ENCODE data around the gene NCOA3. TPM values are rescaled to one million over a fixed set of nuclear protein-coding genes. Genes with fewer than 3 reads are reported as not detected.

The NCOA3 gene
- total RNA-seq, 8 experiments from 2014 or later, result 24.4 to 81.9 (median 31.1) TPM

- in situ Hi-C loops (cut with MboI; ENCODE audit: low pct_unique_long_range_greater_than_20kb in 2 of 9, low sequenced_read_pairs in 9 of 9, unreplicated experiment in 9 of 9), result no loop called here
- ATAC-seq (replicated peaks in 6 of 8), result peak in 5 of 8 experiments; percentile 21 to 70 (median 25)
- Histone ChIP-seq H3K27ac (no peak overlapping the region), H3K4me3 (no peak overlapping the region), H3K4me1 (replicated peaks in 1 of 2) (no peaks in the 10 kb centered on the region)
- WGBS, 10 experiments, result 52 to 92% (median 88%) methylated on average over 1 to 5 of the region's 5 CpGs
These were observed 39.0 kb downstream of the NCOA3 start for GRCh38 chr20:47540443-47541354.

DNA sequence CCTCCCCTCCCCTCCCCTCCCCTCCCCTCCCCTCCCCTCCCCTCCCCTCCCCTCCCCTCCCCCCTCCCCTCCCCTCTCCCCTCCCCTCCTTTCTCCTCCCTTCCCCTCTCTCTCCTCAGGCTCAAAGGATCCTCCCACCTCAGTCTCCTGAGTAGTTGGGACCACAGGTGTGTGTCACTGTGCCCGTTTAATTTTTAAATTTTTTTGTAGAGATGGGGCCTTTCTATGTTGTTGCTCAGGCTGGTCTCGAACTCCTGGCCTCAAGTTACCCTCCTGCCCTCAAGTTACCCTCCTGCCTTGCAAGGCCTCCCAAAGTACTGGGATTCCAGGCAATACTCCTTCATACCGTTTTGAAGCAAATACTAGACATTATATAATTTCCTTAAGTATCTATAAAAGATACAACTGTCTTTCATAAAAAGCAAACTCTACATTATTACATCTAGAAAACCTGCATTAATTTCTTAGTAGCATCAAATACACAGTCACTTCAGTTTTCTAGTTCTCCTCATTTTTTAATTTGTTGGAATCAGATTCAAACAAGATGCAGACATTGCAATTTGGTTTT lies 39.8 kb downstream of the NCOA3 start:
- Histone ChIP-seq H3K27ac (no peak overlapping the region), H3K4me1 (replicated peaks in 1 of 2) (no peaks in the 10 kb centered on the region), H3K4me3 (no peak overlapping the region)
- ATAC-seq (replicated peaks in 6 of 8), result no peak
- WGBS, 10 experiments, result 10 to 100% (median 80%) methylated on average over 1 to 2 of the region's 3 CpGs; no CpG with 5 or more reads in 3 of the 10 experiments
- in situ Hi-C loops (cut with MboI; ENCODE audit: low pct_unique_long_range_greater_than_20kb in 2 of 9, low sequenced_read_pairs in 9 of 9, unreplicated experiment in 9 of 9), result no loop called here

DNA sequence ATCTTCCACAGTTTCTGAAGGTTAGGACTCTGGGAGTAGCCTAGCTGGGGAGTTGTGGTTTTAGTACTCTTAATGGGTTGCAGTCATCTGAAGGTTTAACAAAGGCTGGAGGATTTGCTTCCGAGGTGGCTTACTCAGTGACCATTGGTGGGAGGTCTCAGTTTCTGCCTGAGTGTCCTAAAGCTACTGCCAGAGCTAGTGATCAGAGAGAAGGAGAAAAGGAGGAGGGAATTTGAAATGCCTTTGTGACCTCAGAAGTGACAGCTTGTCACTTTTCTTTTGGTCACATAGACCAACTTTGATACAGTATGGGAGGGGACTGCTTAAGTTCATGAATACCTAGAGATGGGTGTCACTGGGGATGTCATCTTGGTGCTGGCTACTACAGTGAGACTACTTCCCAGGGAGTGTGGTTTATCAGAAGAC lies 41.3 kb downstream of the NCOA3 start:
- H3K27ac ChIP-seq, result no peak overlapping the region
- ATAC-seq (replicated peaks in 6 of 8), result peak in 3 of 8 experiments; percentile 31 to 80 (median 72)

DNA sequence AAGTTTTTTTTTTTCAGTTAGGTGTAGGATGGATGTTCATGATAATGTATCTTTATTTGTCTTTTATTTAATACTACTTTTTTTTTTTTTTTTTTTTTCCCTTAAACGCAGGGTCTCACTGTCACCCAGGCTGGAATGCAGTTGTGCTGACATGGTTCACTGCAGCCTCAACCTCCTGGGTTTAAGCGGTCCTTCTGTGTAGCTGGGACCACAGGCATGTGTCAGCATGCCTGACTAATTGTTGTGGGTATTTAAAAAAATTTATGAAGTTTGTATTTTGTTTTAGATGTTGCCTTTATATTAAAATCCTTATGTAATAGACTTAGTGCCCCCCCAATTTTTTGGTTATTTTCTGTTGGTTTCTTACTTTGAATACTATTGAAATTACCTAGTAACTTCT lies 42.6 kb downstream of the NCOA3 start:
- Histone ChIP-seq H3K4me1 (replicated peaks in 1 of 2) (no peaks in the 10 kb centered on the region), H3K27ac (no peak overlapping the region), H3K4me3 (no peak overlapping the region)
- no peak for ATAC-seq (replicated peaks in 6 of 8)
- 8 to 68% (median 48%) methylated on average over 1 to 2 of the region's 2 CpGs for WGBS, 10 experiments
- in situ Hi-C loops (cut with MboI; ENCODE audit: low pct_unique_long_range_greater_than_20kb in 2 of 9, low sequenced_read_pairs in 9 of 9, unreplicated experiment in 9 of 9), result no loop called here

More for the DNA sequence above, 41.3 kb downstream of the NCOA3 start:
- WGBS, 10 experiments, result 38 to 60% methylated on average over 1 of the region's 1 CpG; no CpG with 5 or more reads in 8 of the 10 experiments
- no peaks in the 10 kb centered on the region for H3K4me1 ChIP-seq (replicated peaks in 1 of 2)
- in situ Hi-C loops (cut with MboI; ENCODE audit: low pct_unique_long_range_greater_than_20kb in 2 of 9, low sequenced_read_pairs in 9 of 9, unreplicated experiment in 9 of 9), result no loop called here
- no peak overlapping the region for H3K4me3 ChIP-seq

GRCh38 chr20:47544852-47545251 lies 43.2 kb downstream of the NCOA3 start:
- Histone ChIP-seq H3K27ac (no peak overlapping the region), H3K4me1 (replicated peaks in 1 of 2) (no peaks in the 10 kb centered on the region), H3K4me3 (no peak overlapping the region)
- peak in 1 of 8 experiments; percentile 27 for ATAC-seq (replicated peaks in 6 of 8)
- WGBS, 10 experiments, result 0 to 100% (median 85%) methylated on average over 1 to 2 of the region's 2 CpGs; no CpG with 5 or more reads in 1 of the 10 experiments
- in situ Hi-C loops (cut with MboI; ENCODE audit: low pct_unique_long_range_greater_than_20kb in 2 of 9, low sequenced_read_pairs in 9 of 9, unreplicated experiment in 9 of 9), result no loop called here

DNA sequence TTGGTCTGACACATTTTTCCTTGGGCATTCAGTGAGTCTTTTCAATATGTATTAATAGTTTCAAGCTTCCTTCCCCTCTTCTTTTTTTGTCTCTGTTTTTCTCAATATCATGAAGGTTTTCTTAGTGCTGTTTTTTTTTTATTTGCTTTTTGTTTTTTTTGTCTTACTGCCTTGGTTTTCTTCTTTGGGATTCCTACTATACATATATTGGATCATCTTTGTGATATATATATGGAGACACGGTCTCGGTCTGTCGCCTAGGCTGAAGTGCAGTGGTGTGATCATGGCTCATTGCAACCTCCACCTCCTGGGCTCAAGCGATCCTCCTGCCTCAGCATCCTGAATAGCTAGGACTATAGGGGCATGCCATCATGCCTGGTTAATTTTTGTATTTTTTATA lies 43.8 kb downstream of the NCOA3 start:
- Histone ChIP-seq H3K27ac (no peak overlapping the region), H3K4me1 (replicated peaks in 1 of 2) (peaks cover 0 to 5% of the 10 kb centered on the region in 2 donors), H3K4me3 (no peak overlapping the region)
- in situ Hi-C loops (cut with MboI; ENCODE audit: low pct_unique_long_range_greater_than_20kb in 2 of 9, low sequenced_read_pairs in 9 of 9, unreplicated experiment in 9 of 9), result no loop called here
- WGBS, 10 experiments, result 70 to 100% (median 98%) methylated on average over 1 to 4 of the region's 4 CpGs; no CpG with 5 or more reads in 1 of the 10 experiments
- no peak for ATAC-seq (replicated peaks in 6 of 8)

DNA sequence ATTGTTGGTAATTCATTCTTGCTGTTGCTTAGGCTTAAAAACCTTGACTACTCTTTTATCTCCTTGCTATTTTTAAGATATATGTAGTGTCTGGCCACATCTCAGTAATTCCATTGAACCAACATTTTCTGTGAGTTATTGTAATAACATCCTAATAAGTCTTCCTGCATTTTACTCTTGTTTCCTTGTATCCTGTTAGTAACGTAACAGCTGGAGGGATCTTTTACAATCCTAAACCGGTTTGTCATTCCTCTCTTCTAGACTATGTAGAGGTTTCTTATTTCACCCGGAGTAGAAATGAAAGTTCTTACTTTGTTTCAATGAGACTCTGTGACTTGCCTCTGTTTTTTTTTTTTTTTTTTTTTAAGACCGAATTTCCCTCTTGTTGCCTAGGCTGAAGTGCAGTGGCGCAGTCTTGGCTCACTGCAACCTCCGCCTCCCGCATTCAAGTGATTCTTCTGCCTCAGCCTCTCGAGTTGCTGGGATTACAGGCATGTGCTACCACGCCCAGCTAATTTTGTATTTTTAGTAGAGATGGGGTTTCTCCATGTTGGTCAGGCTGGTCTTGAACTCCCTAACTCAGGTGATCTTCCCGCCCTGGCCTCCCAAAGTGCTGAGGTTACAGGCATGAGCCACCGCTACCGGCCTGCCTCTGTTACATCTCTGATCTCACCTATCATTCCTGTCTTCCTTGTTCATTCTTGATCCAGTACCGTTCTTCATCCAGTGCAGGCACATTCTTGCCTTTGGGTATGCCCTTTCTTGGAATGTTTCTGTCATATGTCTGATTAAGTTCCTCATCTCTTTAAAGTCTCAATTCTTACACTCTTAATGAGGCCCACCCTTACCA lies 44.7 kb downstream of the NCOA3 start:
- WGBS, 10 experiments, result 64 to 95% (median 86%) methylated on average over 4 to 12 of the region's 13 CpGs; no CpG with 5 or more reads in 2 of the 10 experiments
- in situ Hi-C loops (cut with MboI; ENCODE audit: low pct_unique_long_range_greater_than_20kb in 2 of 9, low sequenced_read_pairs in 9 of 9, unreplicated experiment in 9 of 9), result no loop called here
- H3K4me3 ChIP-seq, result no peak overlapping the region
- H3K4me1 ChIP-seq (replicated peaks in 1 of 2), result peaks cover 5 to 13% of the 10 kb centered on the region in 2 donors
- no peak overlapping the region for H3K27ac ChIP-seq
- peak in 1 of 8 experiments; percentile 12 for ATAC-seq (replicated peaks in 6 of 8)

DNA sequence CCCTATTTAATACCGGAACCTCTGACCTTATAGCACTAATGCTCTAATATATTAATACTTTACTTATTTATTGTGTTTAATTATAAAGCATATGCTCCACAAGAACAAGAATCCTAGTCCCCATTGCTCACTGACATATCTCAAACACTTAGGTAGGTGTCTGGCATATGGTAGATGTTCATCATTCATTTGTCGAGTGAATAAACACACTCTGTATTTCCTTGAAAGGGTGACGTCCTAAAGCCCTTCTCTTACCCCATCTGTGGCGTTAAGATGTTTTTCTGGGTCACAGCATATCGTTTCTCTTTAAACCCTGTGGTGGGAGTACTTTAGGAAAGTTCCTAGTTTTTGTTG lies 45.3 kb downstream of the NCOA3 start:
- no peak overlapping the region for H3K4me3 ChIP-seq
- H3K4me1 ChIP-seq (replicated peaks in 1 of 2), result peaks cover 5 to 19% of the 10 kb centered on the region in 2 donors
- H3K27ac ChIP-seq, result no peak overlapping the region
- WGBS, 10 experiments, result 87 to 100% (median 94%) methylated on average over 2 to 5 of the region's 5 CpGs; no CpG with 5 or more reads in 2 of the 10 experiments
- no peak for ATAC-seq (replicated peaks in 6 of 8)
- in situ Hi-C loops (cut with MboI; ENCODE audit: low pct_unique_long_range_greater_than_20kb in 2 of 9, low sequenced_read_pairs in 9 of 9, unreplicated experiment in 9 of 9), result no loop called here

DNA sequence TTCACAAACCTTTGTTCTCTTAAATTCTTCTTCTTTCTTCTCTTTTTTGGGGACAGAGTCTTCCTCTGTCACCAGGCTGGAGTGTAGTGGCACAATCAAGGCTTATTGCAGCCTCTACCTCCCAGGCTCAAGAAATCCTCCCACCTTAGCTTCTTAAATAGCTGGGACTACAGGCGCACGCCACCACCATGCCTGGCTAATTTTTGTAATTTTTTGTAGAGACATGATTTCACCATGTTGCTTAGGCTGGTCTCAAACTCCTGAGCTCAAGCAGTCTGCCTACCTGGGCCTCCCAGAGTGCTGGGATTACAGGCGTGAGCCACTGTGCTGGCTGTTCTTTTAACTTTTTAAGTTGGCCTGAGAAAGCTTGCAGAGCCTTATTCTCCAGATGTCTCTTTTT lies 48.0 kb downstream of the NCOA3 start:
- in situ Hi-C loops (cut with MboI; ENCODE audit: low pct_unique_long_range_greater_than_20kb in 2 of 9, low sequenced_read_pairs in 9 of 9, unreplicated experiment in 9 of 9), result no loop called here
- H3K4me1 ChIP-seq (replicated peaks in 1 of 2), result peaks cover 5 to 29% of the 10 kb centered on the region in 2 donors
- H3K27ac ChIP-seq, result no peak overlapping the region
- 91 to 100% (median 100%) methylated on average over 1 to 3 of the region's 3 CpGs; no CpG with 5 or more reads in 4 of the 10 experiments for WGBS, 10 experiments
- ATAC-seq (replicated peaks in 6 of 8), result no peak
- H3K4me3 ChIP-seq, result no peak overlapping the region

GRCh38 chr20:47551222-47551621 lies 49.5 kb downstream of the NCOA3 start:
- WGBS, 10 experiments, result 48 to 92% (median 61%) methylated on average over 2 to 5 of the region's 5 CpGs; no CpG with 5 or more reads in 1 of the 10 experiments
- in situ Hi-C loops (cut with MboI; ENCODE audit: low pct_unique_long_range_greater_than_20kb in 2 of 9, low sequenced_read_pairs in 9 of 9, unreplicated experiment in 9 of 9), result no loop called here
- no peak for ATAC-seq (replicated peaks in 6 of 8)
- no peak overlapping the region for H3K27ac ChIP-seq
- peaks cover 5 to 29% of the 10 kb centered on the region in 2 donors for H3K4me1 ChIP-seq (replicated peaks in 1 of 2)
- no peak overlapping the region for H3K4me3 ChIP-seq

DNA sequence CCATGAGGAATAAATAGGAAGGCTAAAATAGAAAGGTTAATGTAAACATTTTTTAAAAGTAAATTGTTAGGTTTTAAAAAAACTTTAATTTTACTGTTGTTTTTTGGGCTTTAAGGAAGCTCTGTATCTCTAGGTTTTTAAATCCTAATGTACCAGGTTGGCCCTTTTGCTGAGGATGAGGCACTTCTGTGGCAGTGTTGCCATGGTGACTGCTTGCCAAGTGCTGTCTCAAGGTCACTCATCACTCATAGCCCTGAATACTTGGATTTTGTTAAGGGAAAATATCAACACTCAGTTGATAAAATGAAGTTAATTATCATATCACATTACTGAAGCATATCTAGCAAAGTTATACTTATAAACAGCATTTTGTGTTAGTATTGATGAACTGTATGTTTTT lies 50.2 kb downstream of the NCOA3 start:
- Histone ChIP-seq H3K4me3 (no peak overlapping the region), H3K4me1 (replicated peaks in 1 of 2) (peaks cover 5 to 29% of the 10 kb centered on the region in 2 donors), H3K27ac (no peak overlapping the region)
- in situ Hi-C loops (cut with MboI; ENCODE audit: low pct_unique_long_range_greater_than_20kb in 2 of 9, low sequenced_read_pairs in 9 of 9, unreplicated experiment in 9 of 9), result no loop called here
- ATAC-seq (replicated peaks in 6 of 8), result peak in 5 of 8 experiments; percentile 52 to 58 (median 57)

- in situ Hi-C loops (cut with MboI; ENCODE audit: low pct_unique_long_range_greater_than_20kb in 2 of 9, low sequenced_read_pairs in 9 of 9, unreplicated experiment in 9 of 9), result no loop called here
- 90 to 100% (median 95%) methylated on average over 1 to 9 of the region's 9 CpGs; no CpG with 5 or more reads in 2 of the 10 experiments for WGBS, 10 experiments
- H3K4me3 ChIP-seq, result no peak overlapping the region
- H3K4me1 ChIP-seq (replicated peaks in 1 of 2), result peaks cover 9 to 33% of the 10 kb centered on the region in 2 donors
- no peak for ATAC-seq (replicated peaks in 6 of 8)
- H3K27ac ChIP-seq, result peak overlapping the region in 1 of 2 donors; percentile 48
These were observed 51.3 kb downstream of the NCOA3 start for GRCh38 chr20:47552996-47553395.

Data from motor neuron (in vitro differentiated cells).